Osteocyte (in vitro differentiated cells): ENCODE measurements around the gene PGAM1. TPM values are rescaled to one million over a fixed set of nuclear protein-coding genes. Genes with fewer than 3 reads are reported as not detected.

ENCODE experiments used
- DNase-seq: peaks from one replicate; pipeline ENCODE4 v3.0.0; 2021; ENCODE audit warnings: mixed read lengths; ENCODE audit not compliant: unreplicated experiment; ENCODE audit errors: extremely low spot score
- H3K27ac Mint-ChIP-seq: one replicate; pipeline ENCODE4 v1.8.0; 2021; ENCODE audit warnings: mild to moderate bottlenecking, mixed read lengths; ENCODE audit not compliant: unreplicated experiment
- H3K27me3 Mint-ChIP-seq: one replicate; pipeline ENCODE4 v1.8.0; 2021; ENCODE audit warnings: mixed read lengths; ENCODE audit not compliant: unreplicated experiment
- H3K36me3 Mint-ChIP-seq: one replicate; pipeline ENCODE4 v1.8.0; 2021; ENCODE audit warnings: mixed read lengths; ENCODE audit not compliant: unreplicated experiment
- H3K4me1 Mint-ChIP-seq: one replicate; pipeline ENCODE4 v1.8.0; 2021; ENCODE audit warnings: mixed read lengths; ENCODE audit not compliant: unreplicated experiment
- H3K4me3 Mint-ChIP-seq: one replicate; pipeline ENCODE4 v1.8.0; 2021; ENCODE audit warnings: mild to moderate bottlenecking, moderate library complexity, mixed read lengths; ENCODE audit not compliant: unreplicated experiment
- H3K9me3 Mint-ChIP-seq: one replicate; pipeline ENCODE4 v1.8.0; 2021; ENCODE audit warnings: mixed read lengths; ENCODE audit not compliant: unreplicated experiment
- CTCF ChIP-seq: fragments of 200-600 bp; sonication (generic); IDR thresholded peaks from 2 replicates; pipeline ENCODE4 v1.5.0; 2021; ENCODE audit warnings: antibody characterized with exemption, mild to moderate bottlenecking, moderate library complexity
- total RNA-seq: library from RNA; stranded (reverse); gene quantifications from 2 replicates; pipeline ENCODE4 v1.2.1, GENCODE V29; 2021

PGAM1 gene
- total RNA-seq, 1 donor from 2014 or later: 236 TPM

DNA sequence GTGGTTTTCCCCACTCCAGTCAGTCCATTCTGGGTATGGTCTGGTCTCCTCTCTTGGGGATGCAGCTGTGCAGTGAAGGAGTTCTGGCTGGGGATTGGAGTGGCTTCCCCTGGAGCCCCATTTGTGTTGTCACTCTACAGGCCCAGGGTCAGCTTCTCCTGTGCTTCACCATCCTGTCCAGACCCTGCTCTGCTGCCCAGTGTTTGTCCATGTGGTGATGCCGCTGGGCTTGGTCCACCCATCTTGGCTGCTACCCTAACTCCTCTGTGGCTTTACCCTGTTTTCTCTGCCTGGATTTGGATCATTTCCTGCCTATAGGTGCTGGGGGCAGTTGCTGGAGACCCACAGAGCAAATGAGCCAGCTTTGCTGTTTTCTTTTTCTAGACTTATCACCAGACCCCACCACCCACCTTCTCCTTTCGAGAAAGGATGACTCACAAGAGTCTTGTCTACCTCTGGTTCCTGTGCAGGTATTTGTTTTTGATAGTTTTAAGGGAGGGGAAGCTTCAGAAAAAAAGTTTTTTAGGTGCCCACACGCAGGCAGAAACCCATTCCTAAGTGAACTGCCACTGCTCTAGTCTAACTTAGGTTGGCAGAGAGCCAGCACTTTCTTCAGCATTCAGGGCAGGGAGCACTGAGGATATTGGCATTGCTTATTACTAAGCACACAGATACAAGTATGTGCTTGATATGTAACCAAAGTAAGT, 28.5 kb downstream of the PGAM1 start:
- peaks cover 37% of the 10 kb centered on the region for H3K36me3 Mint-ChIP-seq
- no peak for DNase-seq
- no peak for TF ChIP-seq CTCF
- no peaks in the 10 kb centered on the region for H3K9me3 Mint-ChIP-seq
- peaks cover 7% of the 10 kb centered on the region for H3K4me1 Mint-ChIP-seq
- no peaks in the 10 kb centered on the region for H3K27me3 Mint-ChIP-seq
- H3K4me3 Mint-ChIP-seq: no peak overlapping the region
- H3K27ac Mint-ChIP-seq: no peak overlapping the region

- no peaks in the 10 kb centered on the region for H3K9me3 Mint-ChIP-seq
- DNase-seq: no peak
- H3K4me3 Mint-ChIP-seq: no peak overlapping the region
- peaks cover 3% of the 10 kb centered on the region for H3K4me1 Mint-ChIP-seq
- H3K27ac Mint-ChIP-seq: no peak overlapping the region
- peaks cover 46% of the 10 kb centered on the region for H3K36me3 Mint-ChIP-seq
- no peaks in the 10 kb centered on the region for H3K27me3 Mint-ChIP-seq
- no peak for TF ChIP-seq CTCF
These were observed 30.2 kb downstream of the PGAM1 start for GRCh38 chr10:97456034-97456685.

- Mint-ChIP-seq H3K4me1 (peaks cover 3% of the 10 kb centered on the region), H3K9me3 (no peaks in the 10 kb centered on the region), H3K36me3 (peaks cover 50% of the 10 kb centered on the region), H3K27me3 (no peaks in the 10 kb centered on the region), H3K4me3 (no peak overlapping the region), H3K27ac (no peak overlapping the region)
- no peak for TF ChIP-seq CTCF
- DNase-seq: no peak
These were observed 30.7 kb downstream of the PGAM1 start for GRCh38 chr10:97456686-97457065.

- Mint-ChIP-seq H3K4me1 (peaks cover 3% of the 10 kb centered on the region), H3K4me3 (no peak overlapping the region), H3K36me3 (peaks cover 51% of the 10 kb centered on the region), H3K27me3 (no peaks in the 10 kb centered on the region), H3K9me3 (no peaks in the 10 kb centered on the region), H3K27ac (no peak overlapping the region)
- no peak for TF ChIP-seq CTCF
- DNase-seq: no peak
These were observed 33.1 kb downstream of the PGAM1 start for GRCh38 chr10:97459111-97459510.

DNA sequence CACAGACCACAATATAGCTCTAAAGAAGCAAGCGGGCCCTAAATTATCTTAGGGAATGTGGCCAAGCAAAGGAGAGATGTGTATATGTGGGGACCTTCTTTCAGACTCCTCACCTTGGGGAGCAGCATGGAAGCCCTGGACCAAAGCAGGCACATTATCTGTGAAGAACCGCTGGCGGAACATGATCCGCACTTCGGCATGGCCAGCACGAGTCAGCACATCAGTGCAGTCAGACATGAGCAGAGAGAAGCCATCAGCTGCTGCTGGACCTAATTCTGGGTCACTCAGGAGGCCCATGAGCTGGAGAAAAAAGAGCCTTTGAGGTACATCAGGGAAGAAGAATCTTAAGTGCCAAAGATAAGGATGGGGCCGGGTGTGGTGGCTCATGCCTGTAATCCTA, 33.9 kb downstream of the PGAM1 start:
- no peak for DNase-seq
- no peaks in the 10 kb centered on the region for H3K27me3 Mint-ChIP-seq
- H3K9me3 Mint-ChIP-seq: no peaks in the 10 kb centered on the region
- no peak overlapping the region for H3K27ac Mint-ChIP-seq
- no peaks in the 10 kb centered on the region for H3K4me1 Mint-ChIP-seq
- peaks cover 48% of the 10 kb centered on the region for H3K36me3 Mint-ChIP-seq
- TF ChIP-seq CTCF: no peak
- no peak overlapping the region for H3K4me3 Mint-ChIP-seq
